H9 (cell line): ENCODE results near the gene KCNAB1. TPM values are rescaled to one million over a fixed set of nuclear protein-coding genes. Genes with fewer than 3 reads are reported as not detected.

ENCODE experiments used
- DNase-seq: peaks from one replicate; pipeline ENCODE4 v3.0.0-alpha.2; 2017
- H2AFZ ChIP-seq: one replicate; pipeline ENCODE4 v1.6.1; 2013; ENCODE audit warnings: mild to moderate bottlenecking, low read length, control low read depth, moderate library complexity
- H2AK5ac ChIP-seq: 2 replicates; pipeline ENCODE4 v1.6.1; 2013; ENCODE audit warnings: low read length, control low read depth, mixed read lengths; ENCODE audit not compliant: insufficient read length
- H2BK120ac ChIP-seq: one replicate; pipeline ENCODE4 v1.6.1; 2013; ENCODE audit warnings: low read depth, mild to moderate bottlenecking, low read length, control low read depth, inconsistent platforms; ENCODE audit not compliant: poor library complexity, severe bottlenecking
- H2BK12ac ChIP-seq: 2 replicates; pipeline ENCODE4 v1.6.1; 2013; ENCODE audit warnings: low read length, control low read depth, mixed read lengths, low read depth; ENCODE audit not compliant: insufficient read length
- H2BK15ac ChIP-seq: 2 replicates; pipeline ENCODE4 v1.6.1; 2013; ENCODE audit warnings: low read depth, low read length, control low read depth
- H2BK20ac ChIP-seq: one replicate; pipeline ENCODE4 v1.6.1; 2013; ENCODE audit warnings: low read depth, mild to moderate bottlenecking, low read length, control low read depth, inconsistent platforms; ENCODE audit not compliant: poor library complexity, severe bottlenecking
- H2BK5ac ChIP-seq: 2 replicates; pipeline ENCODE4 v1.6.1; 2013; ENCODE audit warnings: low read length, control low read depth, mixed read lengths; ENCODE audit not compliant: insufficient read length
- H3K14ac ChIP-seq: 2 replicates; pipeline ENCODE4 v1.6.1; 2013; ENCODE audit warnings: low read length, control low read depth; ENCODE audit not compliant: insufficient read depth
- H3K18ac ChIP-seq: 2 replicates; pipeline ENCODE4 v1.6.1; 2013; ENCODE audit warnings: low read depth, mild to moderate bottlenecking, mixed read lengths, low read length, control low read depth; ENCODE audit not compliant: insufficient read length
- H3K23ac ChIP-seq: 2 replicates; pipeline ENCODE4 v1.6.1; 2013; ENCODE audit warnings: low read length, control low read depth, mixed read lengths, low read depth; ENCODE audit not compliant: insufficient read length
- H3K23me2 ChIP-seq: 2 replicates; pipeline ENCODE4 v1.6.1; 2013; ENCODE audit warnings: low read depth, mild to moderate bottlenecking, mixed read lengths, low read length, control low read depth; ENCODE audit not compliant: insufficient read length, poor library complexity, severe bottlenecking
- H3K27ac ChIP-seq: 2 replicates; pipeline ENCODE4 v1.5.1; 2013; ENCODE audit warnings: low read length, control low read depth, mixed read lengths, low read depth; ENCODE audit not compliant: insufficient read length
- H3K27me3 ChIP-seq: 2 replicates; pipeline ENCODE4 v1.6.1; 2013; ENCODE audit warnings: low read length, control low read depth, inconsistent platforms; ENCODE audit not compliant: insufficient read depth
- H3K4ac ChIP-seq: 2 replicates; pipeline ENCODE4 v1.6.1; 2013; ENCODE audit warnings: low read depth, mild to moderate bottlenecking, control low read depth, inconsistent platforms, low read length, moderate library complexity
- H3K4me1 ChIP-seq: 2 replicates; pipeline ENCODE4 v1.6.1; 2013; ENCODE audit warnings: low read length, control low read depth, inconsistent platforms; ENCODE audit not compliant: insufficient read depth
- H3K4me2 ChIP-seq: 2 replicates; pipeline ENCODE4 v1.6.1; 2013; ENCODE audit warnings: low read length, control low read depth, mixed read lengths; ENCODE audit not compliant: insufficient read length, insufficient read depth
- H3K56ac ChIP-seq: 2 replicates; pipeline ENCODE4 v1.6.1; 2013; ENCODE audit warnings: low read depth, mild to moderate bottlenecking, mixed read lengths, low read length, control low read depth; ENCODE audit not compliant: insufficient read length
- H3K79me1 ChIP-seq: 2 replicates; pipeline ENCODE4 v1.6.1; 2013; ENCODE audit warnings: low read depth, mild to moderate bottlenecking, moderate library complexity, low read length, control low read depth, inconsistent platforms; ENCODE audit not compliant: insufficient read depth, poor library complexity, severe bottlenecking
- H3K79me2 ChIP-seq: 2 replicates; pipeline ENCODE4 v1.6.1; 2013; ENCODE audit warnings: low read length, control low read depth, inconsistent platforms; ENCODE audit not compliant: insufficient read depth
- H3K9ac ChIP-seq: 2 replicates; pipeline ENCODE4 v1.6.1; 2013; ENCODE audit warnings: low read length, control low read depth, mixed read lengths; ENCODE audit not compliant: insufficient read length; ENCODE audit errors: extremely low read depth
- H3K9me3 ChIP-seq: one replicate; pipeline ENCODE4 v1.6.1; 2013; ENCODE audit warnings: low read depth, low read length, inconsistent platforms; ENCODE audit not compliant: control insufficient read depth
- H3T11ph ChIP-seq: one replicate; pipeline ENCODE4 v1.6.1; 2013; ENCODE audit warnings: mild to moderate bottlenecking, low read length, control low read depth, inconsistent platforms
- H4K20me1 ChIP-seq: one replicate; pipeline ENCODE4 v1.6.1; 2013; ENCODE audit not compliant: control insufficient read depth, insufficient read length, insufficient read depth
- H4K5ac ChIP-seq: 2 replicates; pipeline ENCODE4 v1.6.1; 2013; ENCODE audit warnings: low read depth, mild to moderate bottlenecking, mixed read lengths, low read length, control low read depth; ENCODE audit not compliant: insufficient read length
- H4K8ac ChIP-seq: replicated peaks from 2 replicates; pipeline ENCODE4 v1.6.1; 2013; ENCODE audit warnings: low read length, control low read depth, mixed read lengths, low read depth; ENCODE audit not compliant: insufficient read length
- H4K91ac ChIP-seq: 2 replicates; pipeline ENCODE4 v1.6.1; 2013; ENCODE audit warnings: low read depth, mild to moderate bottlenecking, moderate library complexity, mixed read lengths, low read length, control low read depth; ENCODE audit not compliant: insufficient read length
- H3K27ac Mint-ChIP-seq, 3 experiments: 2 replicates in 2 of 3; 3 replicates in 1 of 3; pipeline ENCODE4 v1.8.0; 2020 to 2021; ENCODE audit warnings: mixed read lengths in 3 of 3, mild to moderate bottlenecking in 1 of 3, moderate library complexity in 1 of 3
- H3K27me3 Mint-ChIP-seq: 2 replicates; pipeline ENCODE4 v1.8.0; 2021; ENCODE audit warnings: low read depth, mild to moderate bottlenecking, moderate library complexity, mixed read lengths
- H3K36me3 Mint-ChIP-seq, 3 experiments: 2 replicates in 2 of 3; 3 replicates in 1 of 3; pipeline ENCODE4 v1.8.0; 2020 to 2021; ENCODE audit warnings: low read depth in 3 of 3, mixed read lengths in 3 of 3; ENCODE audit not compliant: insufficient read depth in 1 of 3
- H3K4me1 Mint-ChIP-seq, 2 experiments: 2 replicates each; pipeline ENCODE4 v1.8.0; 2020; ENCODE audit warnings: mixed read lengths in 2 of 2
- H3K4me3 Mint-ChIP-seq, 2 experiments: 2 replicates in 1 of 2; 3 replicates in 1 of 2; pipeline ENCODE4 v1.8.0; 2020 to 2021; ENCODE audit warnings: mild to moderate bottlenecking in 2 of 2, mixed read lengths in 2 of 2, moderate library complexity in 1 of 2
- H3K9me3 Mint-ChIP-seq, 2 experiments: 2 replicates in 1 of 2; 3 replicates in 1 of 2; pipeline ENCODE4 v1.8.0; 2020; ENCODE audit warnings: mild to moderate bottlenecking in 2 of 2, mixed read lengths in 2 of 2, moderate library complexity in 1 of 2
- CTCF ChIP-seq: fragments of 200-600 bp; sonication (generic); conservative IDR thresholded peaks from 3 replicates; pipeline ENCODE4 v1.8.0; 2021; ENCODE audit warnings: antibody characterized with exemption, mild to moderate bottlenecking
- WGBS: extraction: QIAGEN DNeasy Blood & Tissue Kit; methylation state at CpG from one replicate; pipeline ENCODE4 v1.1.7; 2013; ENCODE audit warnings: missing lambda C conversion rate, low lambda C conversion rate, mixed read lengths; ENCODE audit not compliant: insufficient read length; ENCODE audit errors: extremely low coverage; 5-methylcytosine and 5-hydroxymethylcytosine counted together
- total RNA-seq: library from RNA; stranded (reverse); gene quantifications from 2 replicates; pipeline ENCODE4 v1.2.1, GENCODE V29; 2021

Gene KCNAB1
- total RNA-seq, 1 experiment from 2014 or later: 3.7 TPM

GRCh38 chr3:156539051-156539450 lies 418.7 kb downstream of the KCNAB1 start:
- no peak overlapping the region for H2AFZ ChIP-seq
- H3K4ac ChIP-seq: no peak overlapping the region
- no peak overlapping the region for H3K27ac ChIP-seq
- H4K20me1 ChIP-seq: no peaks in the 10 kb centered on the region
- no peak overlapping the region for H4K91ac ChIP-seq
- H4K8ac ChIP-seq: no peak overlapping the region
- H2BK20ac ChIP-seq: no peak overlapping the region
- no peak overlapping the region for H3K23ac ChIP-seq
- H3K79me2 ChIP-seq: no peaks in the 10 kb centered on the region
- no peak overlapping the region for H2BK15ac ChIP-seq
- Mint-ChIP-seq H3K36me3 (peaks cover 7 to 39% (median 20%) of the 10 kb centered on the region in 3 experiments; a peak in 6 of 7 replicates), H3K4me3 (no peak overlapping the region), H3K27me3 (no peaks in the 10 kb centered on the region), H3K4me1 (peaks cover 13 to 15% of the 10 kb centered on the region in 2 experiments), H3K9me3 (no peaks in the 10 kb centered on the region), H3K27ac (no peak overlapping the region)
- TF ChIP-seq CTCF: no peak
- H3T11ph ChIP-seq: no peak overlapping the region
- no peak overlapping the region for H2BK12ac ChIP-seq
- no peak overlapping the region for H3K4me2 ChIP-seq
- no peak overlapping the region for H3K9ac ChIP-seq
- H2BK120ac ChIP-seq: no peak overlapping the region
- no peaks in the 10 kb centered on the region for H3K23me2 ChIP-seq
- 0 out of 2 replicates have a peak, but pooled peaks cover 2% of the 10 kb centered on the region for H3K4me1 ChIP-seq
- no peak for DNase-seq
- H3K18ac ChIP-seq: no peak overlapping the region
- no peak overlapping the region for H2BK5ac ChIP-seq
- H3K79me1 ChIP-seq: no peaks in the 10 kb centered on the region
- WGBS: no CpG with 5 or more reads among the region's 2 CpGs
- H4K5ac ChIP-seq: no peak overlapping the region
- no peak overlapping the region for H3K14ac ChIP-seq
- H3K27me3 ChIP-seq: no peaks in the 10 kb centered on the region
- no peak overlapping the region for H3K56ac ChIP-seq
- H2AK5ac ChIP-seq: no peak overlapping the region
- H3K9me3 ChIP-seq: no peaks in the 10 kb centered on the region
